HG03432 (cell line): Measurements from ENCODE around the gene UBC.
"Not testable (repeated sequence)": the region's sequence is repeated elsewhere in the genome, so short reads cannot be mapped to it uniquely, and the experiment has no call there.

Experiments used
- ATAC-seq: cut with Tn5 transposase; IDR thresholded peaks from one replicate; pipeline ENCODE4 v1.9.1; 2021; ENCODE audit warnings: mild to moderate bottlenecking, moderate library complexity; ENCODE audit not compliant: unreplicated experiment

The UBC gene

DNA sequence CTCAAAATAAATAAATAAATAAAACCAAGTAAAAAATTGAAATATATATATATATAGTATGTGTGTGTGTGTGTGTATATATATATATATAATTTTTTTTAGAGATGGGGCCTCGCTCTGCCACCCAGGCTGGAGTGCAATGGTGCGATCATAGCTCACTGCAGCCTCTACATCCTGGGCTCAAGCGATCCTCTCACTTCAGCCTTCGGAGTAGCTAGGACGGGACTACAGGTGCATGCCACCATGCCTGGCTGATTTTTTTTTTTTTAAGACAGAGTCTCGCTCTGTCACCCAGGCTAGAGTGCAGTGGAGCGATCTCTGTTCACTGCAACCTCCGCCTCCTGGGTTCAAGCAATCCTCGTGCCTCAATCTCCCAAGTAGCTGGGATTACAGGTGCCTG, 26.7 kb downstream of the UBC start:
- not testable (repeated sequence) for ATAC-seq

DNA sequence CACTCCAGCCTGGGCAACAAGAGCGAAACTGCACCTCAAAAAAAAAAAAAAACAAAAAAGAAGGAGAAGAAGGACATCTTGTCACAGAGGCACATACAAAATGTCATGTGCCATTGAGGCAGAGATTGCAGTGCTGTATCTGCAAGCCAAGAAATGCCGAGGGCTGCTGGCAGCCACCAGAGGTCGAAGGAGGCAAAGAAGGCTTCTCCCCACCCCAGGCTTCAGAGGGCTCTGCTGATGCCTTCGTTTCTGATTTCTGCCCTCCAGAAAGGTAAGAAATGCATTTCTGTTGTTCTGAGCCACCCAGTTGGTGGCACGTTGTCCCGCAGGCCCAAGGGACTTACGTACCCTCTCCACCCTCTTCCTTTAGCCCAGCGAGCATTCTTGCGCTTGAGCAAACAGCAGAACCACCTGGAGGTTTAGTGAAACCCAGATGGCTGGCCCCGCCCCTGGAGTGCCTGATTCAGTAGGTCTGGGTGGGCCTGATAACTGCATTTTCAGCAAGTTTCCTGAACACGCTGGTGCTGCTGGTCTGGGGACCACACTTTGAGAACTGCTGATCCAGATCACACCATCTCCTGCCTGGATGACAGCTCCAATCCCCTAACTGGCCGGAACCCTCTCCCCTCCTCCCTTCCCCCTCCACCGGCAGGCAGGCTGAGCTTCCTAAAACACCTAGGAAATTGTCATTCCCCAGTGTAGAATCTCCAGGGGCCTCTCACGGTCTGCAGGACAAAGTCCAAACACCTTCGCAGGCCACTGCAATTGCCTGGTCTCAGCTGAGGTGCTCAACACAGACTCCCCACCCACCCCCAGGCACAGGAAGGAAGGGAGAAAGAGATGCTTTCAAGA, 29.6 kb downstream of the UBC start:
- peak; percentile 96 for ATAC-seq

DNA sequence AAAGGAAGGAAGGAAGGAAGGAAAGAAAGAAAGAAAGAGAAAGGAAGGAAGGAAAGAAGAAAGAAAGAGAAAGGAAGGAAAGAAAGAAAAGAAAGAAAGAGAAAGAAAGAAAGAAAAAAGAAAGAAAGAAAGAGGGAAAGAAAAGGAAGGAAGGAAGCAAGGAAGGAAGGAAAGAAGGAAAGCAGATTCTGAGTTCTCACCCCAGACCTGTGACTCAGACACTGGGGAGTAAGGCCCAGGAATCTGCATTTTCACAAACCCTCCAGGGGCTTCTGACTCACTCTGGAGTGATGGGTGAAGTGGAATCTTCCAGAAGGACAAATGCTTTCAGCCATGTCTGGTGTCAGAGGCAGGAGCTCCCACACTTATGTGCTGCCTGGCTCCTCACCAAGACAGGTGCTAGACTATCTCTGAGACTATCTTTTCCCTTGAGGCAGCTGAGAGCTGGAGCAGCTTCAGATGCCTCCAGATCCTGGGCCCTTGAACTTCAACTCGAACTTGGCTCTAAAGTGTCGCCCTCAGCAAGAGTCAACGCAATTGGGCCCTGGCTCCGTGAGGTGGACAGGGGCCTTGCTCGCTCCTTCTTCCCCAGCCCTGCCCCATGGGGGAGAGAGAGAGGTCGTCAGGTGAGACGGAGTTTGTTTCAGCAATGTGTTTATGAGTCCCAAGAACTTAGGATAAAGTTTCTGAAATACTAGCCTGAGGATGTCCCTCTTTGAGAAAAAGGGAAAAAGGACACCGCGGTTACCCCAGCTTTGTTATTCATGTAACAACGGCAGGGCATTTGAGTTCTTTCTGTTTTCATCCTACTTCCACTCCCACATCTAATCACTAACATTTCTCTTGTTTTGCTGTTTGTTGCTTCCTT, 31.0 kb downstream of the UBC start:
- no peak for ATAC-seq

DNA sequence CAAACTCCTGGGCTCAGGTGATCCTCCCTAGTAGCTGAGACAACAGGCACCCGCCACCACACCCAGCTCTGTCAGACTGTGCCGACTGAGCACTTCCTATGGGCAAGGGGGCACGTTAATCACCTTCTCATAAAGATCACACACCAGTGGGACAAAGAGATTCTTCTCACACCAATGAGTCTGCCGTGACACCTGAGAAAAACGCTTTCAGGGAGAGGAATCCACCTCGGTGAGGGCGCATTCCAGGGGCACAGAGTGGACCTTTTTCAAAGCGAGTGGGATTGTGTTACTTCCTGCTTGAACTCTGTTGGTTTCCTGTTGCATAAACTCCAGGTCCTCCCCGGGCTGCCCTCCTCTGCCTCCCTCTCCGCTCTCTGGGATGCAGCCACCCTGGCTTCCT, 33.3 kb downstream of the UBC start:
- ATAC-seq, result no peak

DNA sequence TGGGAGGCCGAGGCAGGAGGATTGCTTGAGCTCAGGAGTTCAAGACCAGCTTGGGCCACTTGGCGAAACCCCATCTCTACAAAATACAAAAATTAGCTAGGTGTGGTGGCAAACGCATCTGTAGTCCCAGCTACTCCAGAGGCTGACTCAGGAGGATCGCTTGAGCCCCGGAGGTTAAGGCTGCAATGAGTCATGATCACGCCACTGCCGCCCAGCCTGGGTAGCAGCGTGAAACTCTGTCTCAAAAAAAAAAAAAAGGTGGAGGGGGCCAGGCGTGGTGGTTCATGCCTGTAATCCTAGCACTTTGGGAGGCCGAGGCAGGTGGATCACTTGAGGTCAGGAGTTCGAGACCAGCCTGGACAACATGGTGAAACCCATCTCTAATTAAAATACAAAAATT, 34.1 kb downstream of the UBC start:
- not testable (repeated sequence) for ATAC-seq

DNA sequence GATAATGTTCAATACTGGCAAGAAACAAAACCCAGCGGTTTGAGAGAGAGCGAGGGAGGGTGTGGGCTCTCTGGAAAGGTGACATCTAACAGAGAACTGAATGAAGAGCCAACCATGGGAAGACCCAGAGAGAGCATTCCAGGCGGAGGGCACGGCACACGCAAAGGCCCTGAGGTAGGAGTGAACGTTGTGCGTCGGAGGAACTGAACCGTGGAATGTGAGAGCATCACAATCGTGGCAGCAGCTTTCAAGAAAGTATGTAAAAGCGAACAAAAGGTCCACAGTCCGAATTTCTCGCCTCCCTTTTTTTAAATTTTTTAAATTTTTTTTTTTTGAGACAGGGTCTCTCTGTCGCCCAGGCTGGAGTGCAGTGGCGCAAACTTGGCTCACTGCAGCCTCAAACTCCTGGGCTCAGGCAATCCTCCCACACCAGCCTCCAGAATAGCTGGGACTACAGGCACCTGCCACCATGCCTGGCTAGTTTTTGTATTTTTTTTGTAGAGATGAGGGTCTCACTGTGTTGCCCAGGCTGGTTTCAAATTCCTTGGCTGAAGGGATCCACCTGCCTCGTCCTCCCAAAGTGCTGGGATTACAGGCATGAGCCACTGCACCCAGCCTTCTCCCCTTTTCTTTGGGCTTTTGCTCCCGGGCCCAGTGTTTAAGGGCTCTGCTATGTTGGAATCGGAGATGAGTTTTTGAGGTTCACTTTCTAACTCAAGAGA, 35.5 kb downstream of the UBC start:
- ATAC-seq, result no peak

DNA sequence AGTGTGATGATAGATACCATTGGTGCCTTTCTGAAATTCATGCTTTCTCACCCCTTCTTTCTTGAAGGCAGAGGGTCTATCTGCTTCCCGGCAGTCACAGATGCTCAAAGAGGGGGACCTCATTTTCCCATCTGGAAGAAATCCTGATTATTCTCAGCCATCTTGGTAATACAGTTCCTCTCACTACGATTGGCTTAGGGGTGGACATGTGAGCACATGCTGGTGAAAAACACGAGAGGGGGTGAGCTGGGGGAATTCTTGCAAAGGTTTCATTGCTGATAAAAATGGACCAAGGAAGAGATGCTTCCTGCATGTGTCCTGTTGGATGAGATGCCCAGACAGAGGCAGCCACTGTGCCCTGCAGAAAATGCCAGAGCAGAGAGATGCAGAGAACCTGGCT, 37.0 kb downstream of the UBC start:
- no peak for ATAC-seq

DNA sequence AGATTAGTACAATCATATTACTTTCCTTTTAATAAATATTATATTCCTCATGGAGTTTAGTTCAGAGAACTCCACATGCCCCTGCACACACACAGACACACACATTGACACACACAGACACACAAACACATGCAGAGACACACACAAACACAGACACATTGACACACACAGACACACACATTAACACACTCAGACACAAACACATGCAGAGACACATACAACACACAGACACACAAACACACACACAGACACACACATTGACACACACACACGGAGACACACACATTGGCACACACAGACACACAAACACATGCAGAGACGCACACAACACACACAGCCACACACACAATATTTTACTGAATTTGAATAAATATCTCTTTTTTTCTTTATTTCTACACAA, 38.3 kb downstream of the UBC start:
- ATAC-seq, result no peak

DNA sequence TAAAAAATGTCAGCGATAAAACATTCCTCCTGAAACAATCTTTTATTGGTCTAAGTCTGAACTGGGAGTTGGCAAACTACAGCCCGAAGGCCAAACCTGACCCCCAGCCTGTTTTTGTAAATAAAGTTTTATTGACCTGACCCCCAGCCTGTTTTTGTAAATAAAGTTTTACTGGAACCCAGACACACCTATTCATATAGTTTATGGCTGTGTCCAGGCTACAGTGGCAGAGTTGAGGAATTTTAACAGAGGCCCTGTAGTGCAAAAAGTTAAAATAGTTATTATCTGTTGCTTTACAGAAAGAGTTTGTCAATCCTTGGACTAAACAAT, 38.7 kb downstream of the UBC start:
- no peak for ATAC-seq

DNA sequence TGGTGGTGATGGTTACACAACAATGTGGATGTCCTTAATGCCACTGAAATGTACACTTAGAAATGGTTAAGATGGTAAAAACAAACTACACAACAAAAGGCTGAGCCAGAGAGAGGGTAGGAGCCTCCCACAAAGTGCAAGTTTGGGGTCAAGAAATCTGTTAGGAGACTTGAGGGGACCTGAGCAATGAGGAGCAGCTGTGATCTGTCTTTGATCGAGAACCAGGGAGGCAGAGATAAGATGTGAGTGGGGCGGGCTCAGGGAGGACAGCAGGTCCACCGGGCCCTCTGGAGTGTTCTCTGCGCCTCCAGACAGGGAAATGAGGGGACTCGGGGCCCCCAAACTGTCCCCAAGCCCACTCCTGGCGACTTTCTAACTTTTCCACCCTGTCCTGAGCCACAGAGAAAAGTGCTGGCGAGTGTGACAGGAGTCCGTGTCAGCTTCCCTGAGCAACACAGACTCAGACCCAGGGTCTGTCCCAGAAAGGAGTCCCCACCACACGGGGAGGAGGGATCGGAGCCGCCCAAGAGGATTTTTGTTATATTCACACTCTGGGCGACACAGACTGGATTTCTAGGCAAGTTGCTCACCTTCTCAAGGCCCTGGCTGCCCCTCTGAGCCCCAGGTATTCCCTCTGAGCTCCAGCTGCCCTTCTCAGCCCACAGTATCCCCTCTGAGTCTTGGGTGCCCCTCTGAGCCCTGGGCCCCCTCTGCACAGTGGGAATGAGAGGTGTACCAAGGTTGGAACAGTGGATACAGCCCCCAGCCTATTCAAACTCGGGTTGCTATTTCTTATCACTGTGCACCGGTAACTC, 39.3 kb downstream of the UBC start:
- ATAC-seq, result no peak

DNA sequence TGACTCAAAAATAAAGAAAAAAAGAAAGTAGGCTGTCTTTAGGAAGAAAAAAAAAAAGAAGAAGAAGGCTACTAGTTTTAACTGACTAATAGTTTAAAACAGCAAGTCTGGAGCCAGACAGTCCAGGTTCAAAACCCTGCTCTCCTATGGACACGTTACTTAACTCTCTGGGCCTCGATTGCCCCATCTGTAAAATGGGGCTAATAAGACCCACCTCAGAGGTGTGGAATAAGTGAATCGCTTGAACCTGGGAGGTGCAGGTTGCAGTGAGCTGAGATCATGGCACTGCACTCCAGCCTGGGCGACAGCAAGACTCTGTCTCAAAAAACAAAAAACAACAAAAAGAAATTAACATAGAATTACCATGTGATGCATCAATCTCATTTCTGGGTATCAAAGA, 40.3 kb downstream of the UBC start:
- ATAC-seq, result no peak

DNA sequence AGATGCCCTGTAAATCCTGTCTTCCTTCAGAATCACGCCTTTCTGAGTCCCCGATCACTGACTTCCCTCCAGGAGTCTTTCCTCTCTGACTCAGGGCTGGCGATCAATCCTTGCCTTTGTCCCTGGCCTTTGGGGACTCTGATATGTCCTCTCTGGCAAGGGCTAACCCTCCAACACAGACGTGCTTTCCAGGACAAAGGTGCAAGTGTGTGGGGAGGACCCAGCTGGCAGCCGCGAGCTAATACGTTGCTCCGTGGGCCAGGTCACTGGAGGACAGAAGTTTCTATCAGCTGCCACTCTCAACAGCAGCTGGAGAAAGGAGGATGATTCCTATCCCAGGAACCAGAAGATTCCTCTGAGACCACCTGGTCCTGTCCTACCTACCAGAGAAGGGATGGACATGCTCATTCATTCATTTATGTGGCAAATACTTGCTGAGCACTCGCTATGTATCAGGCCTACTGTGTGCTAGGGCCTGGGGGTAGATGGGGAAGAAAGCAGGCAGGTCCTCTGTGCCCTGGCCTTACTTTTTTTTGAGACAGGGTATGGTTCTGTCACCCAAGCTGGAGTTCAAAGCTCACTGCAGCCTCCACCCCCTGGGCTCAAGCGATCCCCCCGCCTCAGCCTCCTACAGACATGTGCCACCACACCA, 42.3 kb downstream of the UBC start:
- no peak for ATAC-seq

DNA sequence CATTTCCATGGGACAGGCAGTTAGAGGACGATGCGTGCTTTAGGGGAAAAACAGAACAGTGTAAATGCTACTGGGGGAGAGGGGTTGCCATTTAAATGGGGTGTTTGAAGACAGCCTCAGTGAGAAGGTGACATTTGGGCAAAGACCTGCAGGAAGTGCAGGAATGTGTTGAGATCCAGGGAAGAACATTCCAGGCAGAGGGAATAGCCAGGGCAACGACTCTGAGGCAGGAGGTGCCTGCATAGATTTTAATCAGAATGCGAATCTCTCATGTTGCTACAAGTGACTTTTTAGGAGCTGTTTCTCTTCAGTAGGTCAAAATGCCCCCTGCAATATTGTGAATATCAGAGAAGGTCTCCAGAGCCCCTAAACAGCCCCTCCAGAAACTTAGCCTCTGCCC, 43.2 kb downstream of the UBC start:
- no peak for ATAC-seq

DNA sequence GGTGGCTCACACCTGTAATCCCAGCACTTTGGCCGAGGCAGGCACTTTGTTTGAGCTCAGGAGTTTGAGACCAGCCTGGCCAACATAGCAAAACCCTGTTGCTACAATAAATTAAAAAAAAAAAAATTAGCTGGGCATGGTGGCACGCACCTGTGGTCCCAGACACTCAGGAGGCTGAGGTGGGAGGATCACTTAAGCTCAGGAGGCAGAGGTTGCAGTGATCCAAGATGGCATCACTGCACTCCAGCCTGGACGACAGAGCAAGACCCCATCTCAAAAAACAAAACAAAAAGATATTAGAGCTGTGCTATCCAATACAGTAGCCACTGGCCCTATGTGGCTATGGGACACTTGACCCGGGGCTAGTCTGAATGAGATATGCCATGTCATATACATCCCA, 43.9 kb downstream of the UBC start:
- ATAC-seq, result no peak

DNA sequence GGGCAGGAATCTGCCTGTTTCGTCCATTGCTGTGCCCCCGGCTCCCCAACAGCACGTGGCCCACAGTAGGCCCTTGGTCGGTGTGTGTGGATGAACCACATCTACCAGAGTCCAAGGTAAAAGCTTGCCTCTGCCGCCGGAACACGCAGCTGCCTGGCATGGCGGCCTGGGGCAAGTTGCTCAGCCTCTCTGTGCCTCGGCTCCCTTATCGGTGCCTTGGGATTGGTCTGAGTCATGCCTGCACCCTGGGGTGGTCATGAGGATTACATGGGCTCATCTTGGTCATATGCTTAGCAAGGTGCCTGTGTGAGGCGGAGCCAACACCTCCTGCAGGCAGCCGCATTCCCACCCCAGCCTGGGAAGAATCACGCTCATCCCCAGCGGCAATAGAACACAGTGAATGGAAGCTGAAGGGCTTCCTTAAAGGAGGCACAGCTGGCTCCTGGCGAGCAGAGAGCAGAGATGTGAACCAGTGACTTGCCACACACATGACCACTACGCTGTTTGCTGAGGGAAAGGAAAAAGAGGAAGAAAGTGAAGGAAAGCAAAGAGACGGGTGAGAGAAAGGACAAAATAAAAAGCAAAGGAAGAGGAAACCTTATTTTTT, 45.3 kb downstream of the UBC start:
- ATAC-seq, result no peak

DNA sequence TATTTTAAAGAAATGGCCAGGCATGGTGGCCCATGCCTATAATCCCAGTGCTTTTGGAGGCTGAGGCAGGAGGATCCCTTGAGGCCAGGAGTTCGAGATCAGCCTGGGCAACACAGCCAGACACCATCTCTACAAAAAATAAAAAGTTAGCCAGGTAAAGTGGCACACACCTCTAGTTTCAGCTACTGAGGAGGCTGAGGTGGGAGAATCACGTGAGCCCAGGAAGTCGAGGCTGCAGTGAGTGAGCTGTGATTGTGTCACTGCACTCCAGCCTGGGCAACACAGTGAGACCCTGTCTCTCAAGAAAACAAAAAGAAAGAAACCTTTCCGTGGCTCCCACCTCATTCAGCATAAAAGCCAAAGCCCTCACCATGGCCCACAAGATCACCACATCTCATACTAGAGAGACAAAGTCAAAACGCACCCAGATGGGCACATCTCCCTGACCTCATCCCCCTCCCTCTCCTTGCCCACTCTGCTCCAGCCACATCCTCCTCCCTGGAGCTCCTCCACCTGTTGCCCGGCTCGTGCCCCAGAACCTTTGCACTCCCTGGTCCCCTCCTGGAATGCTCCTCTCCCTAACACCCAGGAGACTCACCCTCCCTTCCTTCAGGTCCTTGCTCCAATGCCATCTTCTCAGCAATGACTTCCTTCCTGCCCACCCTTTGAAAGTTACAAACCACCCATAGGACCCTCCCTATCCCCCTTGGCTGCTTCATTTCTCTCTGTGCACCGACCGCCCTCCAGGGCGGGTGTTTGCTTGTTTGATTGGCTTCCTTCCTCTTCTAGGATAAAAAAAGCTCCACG, 46.0 kb downstream of the UBC start:
- no peak for ATAC-seq

DNA sequence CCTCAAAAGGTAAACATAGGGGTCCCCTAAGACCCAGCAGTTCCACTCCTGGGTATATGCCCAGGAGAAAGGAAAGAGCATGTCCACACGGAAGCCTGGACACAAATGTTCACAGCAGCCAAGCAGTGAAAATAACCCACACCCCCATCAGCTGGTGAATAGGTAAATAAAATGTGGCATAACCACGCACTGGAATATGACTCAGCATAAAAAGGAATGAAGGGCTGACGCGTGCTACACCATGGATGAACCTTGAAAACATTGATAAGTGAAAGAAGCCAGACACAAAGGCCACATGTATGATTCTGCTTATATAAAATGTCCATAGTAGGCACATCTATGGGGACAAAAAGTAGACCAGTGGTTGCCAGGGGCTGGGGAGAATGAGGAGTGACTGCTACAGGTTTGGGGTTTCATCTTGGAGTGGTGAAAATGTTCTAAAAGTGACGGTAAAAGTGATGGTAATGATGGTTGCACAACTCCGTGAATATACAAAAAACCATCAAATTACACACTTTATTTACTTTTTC, 47.0 kb downstream of the UBC start:
- no peak for ATAC-seq

DNA sequence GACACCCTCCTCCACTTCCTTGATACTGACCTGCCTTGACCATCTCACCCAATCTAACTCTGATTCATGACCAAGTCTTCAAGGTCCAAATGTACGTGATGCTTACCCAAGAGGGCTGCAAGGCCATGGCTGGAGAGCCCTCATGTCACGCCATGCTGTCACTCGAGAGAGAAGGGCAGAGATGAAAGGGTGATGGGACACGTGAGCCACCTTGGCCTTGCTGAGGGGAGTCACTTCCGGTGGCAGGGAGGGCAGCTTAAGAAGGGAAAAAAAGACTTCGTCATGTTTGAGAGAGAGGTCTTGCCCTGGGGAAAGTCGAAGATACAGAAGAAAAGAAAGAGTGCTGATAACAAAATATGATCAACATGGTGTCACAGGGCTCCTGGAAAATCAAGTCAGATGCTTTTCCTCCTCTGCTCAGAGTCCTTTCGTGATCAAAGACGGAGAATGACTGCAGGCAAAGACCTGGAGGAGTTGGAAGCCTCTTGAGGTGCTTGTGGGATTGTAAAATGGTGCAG, 47.5 kb downstream of the UBC start:
- ATAC-seq, result no peak
